DMS114 treated with DMSO at 0.1 percent for 48 hours (cell line): ENCODE data around the gene PLA2G4D.
"Not testable (repeated sequence)": the region's sequence is repeated elsewhere in the genome, so short reads cannot be mapped to it uniquely, and the experiment has no call there.

Experiments used
- DNase-seq: peaks from one replicate; lab custom pipeline; 2025; ENCODE audit not compliant: unreplicated experiment; lab: John Stamatoyannopoulos, UW

Gene PLA2G4D

GRCh38 chr15:42091753-42092397, 2.5 kb downstream of the PLA2G4D start:
- DNase-seq, result not testable (repeated sequence)

- no peak for DNase-seq
These were observed 3.6 kb downstream of the PLA2G4D start for GRCh38 chr15:42090781-42091180.

GRCh38 chr15:42090370-42090769, 4.0 kb downstream of the PLA2G4D start:
- no peak for DNase-seq

GRCh38 chr15:42089942-42090341, 4.4 kb downstream of the PLA2G4D start:
- no peak for DNase-seq

- no peak for DNase-seq
These were observed 5.3 kb downstream of the PLA2G4D start for GRCh38 chr15:42088801-42089640.

GRCh38 chr15:42087926-42088800, 6.2 kb downstream of the PLA2G4D start:
- DNase-seq, result no peak

- DNase-seq, result no peak
These were observed 6.9 kb downstream of the PLA2G4D start for GRCh38 chr15:42087460-42087859.

GRCh38 chr15:42085721-42086120, 8.6 kb downstream of the PLA2G4D start:
- DNase-seq, result no peak

- DNase-seq, result no peak
These were observed 9.1 kb downstream of the PLA2G4D start for GRCh38 chr15:42085236-42085605.

- DNase-seq, result peak; percentile 36
These were observed 9.7 kb downstream of the PLA2G4D start for GRCh38 chr15:42084465-42085235.

GRCh38 chr15:42083916-42084315, 10.4 kb downstream of the PLA2G4D start:
- DNase-seq, result no peak

GRCh38 chr15:42083605-42083908, 10.8 kb downstream of the PLA2G4D start:
- DNase-seq, result no peak

- no peak for DNase-seq
These were observed 11.3 kb downstream of the PLA2G4D start for GRCh38 chr15:42082823-42083604.

GRCh38 chr15:42082141-42082540, 12.2 kb downstream of the PLA2G4D start:
- no peak for DNase-seq

GRCh38 chr15:42080919-42081830, 13.2 kb downstream of the PLA2G4D start:
- no peak for DNase-seq

- no peak for DNase-seq
These were observed 14.0 kb downstream of the PLA2G4D start for GRCh38 chr15:42080186-42080918.

- no peak for DNase-seq
These were observed 14.9 kb downstream of the PLA2G4D start for GRCh38 chr15:42079401-42079908.

- no peak for DNase-seq
These were observed 15.5 kb downstream of the PLA2G4D start for GRCh38 chr15:42078903-42079302.
